Skeletal muscle tissue (tissue), 4 donors: Measurements from ENCODE around the gene DNAJC13. TPM values are rescaled to one million over a fixed set of nuclear protein-coding genes. Genes with fewer than 3 reads are reported as not detected.
"Not testable (repeated sequence)": the region's sequence is repeated elsewhere in the genome, so short reads cannot be mapped to it uniquely, and the experiment has no call there.

Source experiments
- H3K27ac ChIP-seq: one replicate; pipeline ENCODE4 v1.7.0; 2013; ENCODE audit warnings: mild to moderate bottlenecking, low read depth, low read length, inconsistent platforms
- H3K27me3 ChIP-seq, 3 donors: one replicate each; pipeline ENCODE4 v1.7.0; 2013; ENCODE audit warnings: low read length in 3 of 3; ENCODE audit not compliant: control insufficient read depth in 3 of 3, insufficient read depth in 3 of 3
- H3K36me3 ChIP-seq, 3 donors: one replicate each; pipeline ENCODE4 v1.7.0; 2013; ENCODE audit warnings: low read length in 3 of 3; ENCODE audit not compliant: control insufficient read depth in 3 of 3, insufficient read depth in 3 of 3
- H3K4me1 ChIP-seq, 3 donors: one replicate each; pipeline ENCODE4 v1.7.0; 2013; ENCODE audit warnings: low read length in 3 of 3, mild to moderate bottlenecking in 3 of 3; ENCODE audit not compliant: control insufficient read depth in 3 of 3, insufficient read depth in 3 of 3
- H3K4me3 ChIP-seq, 3 donors: one replicate each; pipeline ENCODE4 v1.7.0; 2013; ENCODE audit warnings: low read length in 3 of 3
- H3K9ac ChIP-seq, 3 donors: one replicate each; pipeline ENCODE4 v1.7.0; 2013; ENCODE audit warnings: low read length in 3 of 3, mild to moderate bottlenecking in 3 of 3, moderate library complexity in 2 of 3, low read depth in 1 of 3
- H3K9me3 ChIP-seq, 3 donors: one replicate each; pipeline ENCODE4 v1.7.0; 2013; ENCODE audit warnings: low read length in 3 of 3; ENCODE audit not compliant: control insufficient read depth in 3 of 3
- total RNA-seq: library from RNA; depleted of rRNA; stranded (reverse); fragments of >200 nt; gene quantifications from one replicate; pipeline ENCODE4 v1.2.3, GENCODE V29; 2014
- donor health status: Osteomylitis.

The DNAJC13 gene
- total RNA-seq, 1 donor from 2014 or later: 44.4 TPM

DNA sequence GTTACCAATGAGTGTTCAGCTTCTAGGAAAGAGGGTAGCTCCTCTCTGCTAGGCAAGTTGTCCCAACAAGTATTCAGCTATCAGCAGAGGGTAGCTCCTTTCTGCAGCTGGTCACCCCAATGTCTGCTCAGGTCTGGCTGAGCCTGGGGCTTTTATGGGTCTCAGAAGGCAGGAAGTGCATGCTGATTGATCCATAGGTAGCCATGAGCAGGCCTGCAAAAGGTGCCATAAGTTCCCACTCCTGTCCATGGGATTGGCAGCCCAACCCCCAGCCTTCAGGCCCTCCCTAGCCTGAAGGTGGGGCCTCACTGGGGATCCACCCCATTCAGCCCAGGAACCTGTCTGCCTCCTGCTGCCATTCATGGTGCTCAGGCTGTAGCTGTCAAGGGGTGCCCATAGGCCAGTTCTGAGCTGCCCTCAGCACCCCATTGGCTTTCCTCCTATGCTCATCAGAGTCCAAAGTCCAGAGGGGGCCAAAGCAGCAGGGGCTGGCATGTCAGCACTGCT is 34.6 kb upstream of the DNAJC13 start:
- H3K9me3 ChIP-seq: no peaks in the 10 kb centered on the region
- H3K36me3 ChIP-seq: no peaks in the 10 kb centered on the region
- no peak overlapping the region for H3K9ac ChIP-seq
- H3K27ac ChIP-seq: no peak overlapping the region
- H3K4me1 ChIP-seq: no peaks in the 10 kb centered on the region
- no peak overlapping the region for H3K4me3 ChIP-seq
- peaks cover 0 to 4% (median 0%) of the 10 kb centered on the region in 3 donors for H3K27me3 ChIP-seq

DNA sequence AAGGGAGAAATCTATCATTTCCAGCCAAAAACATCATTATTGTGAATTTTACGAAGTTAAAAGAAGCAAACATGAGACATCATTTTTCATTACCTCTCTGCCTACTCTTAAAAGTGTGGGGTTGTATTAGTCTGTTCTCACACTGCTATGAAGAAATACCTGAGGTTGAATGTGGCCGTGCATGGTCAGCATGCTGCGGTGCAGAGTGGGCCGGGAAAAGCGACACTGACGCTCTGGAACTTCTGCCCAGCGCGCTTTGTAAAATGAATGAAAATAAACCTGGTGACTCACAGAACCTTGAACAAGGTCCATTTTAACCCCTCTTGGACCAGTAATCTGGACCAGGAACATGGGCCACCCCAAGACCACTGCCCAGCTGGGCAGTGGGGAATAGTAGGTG is 31.0 kb upstream of the DNAJC13 start:
- no peak overlapping the region for H3K4me3 ChIP-seq
- H3K27me3 ChIP-seq: peaks cover 0 to 4% (median 0%) of the 10 kb centered on the region in 3 donors

DNA sequence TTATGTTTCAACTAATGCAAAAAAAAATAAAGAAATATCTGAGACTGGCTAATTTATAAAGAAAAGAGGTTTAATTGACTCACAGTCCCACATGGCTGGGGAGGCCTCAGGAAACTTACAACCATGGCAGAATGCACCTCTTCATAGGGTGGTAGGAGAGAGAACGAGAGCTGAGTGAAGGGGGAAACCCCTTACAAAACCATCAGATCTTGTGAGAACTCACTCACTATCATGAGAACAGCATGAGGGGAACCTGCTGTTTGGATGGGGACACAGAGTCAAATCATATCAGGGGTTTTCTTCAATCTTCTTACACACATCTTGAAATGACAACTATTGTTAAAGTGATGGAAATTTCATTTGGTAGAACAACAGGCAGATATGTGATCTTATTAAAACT is 24.6 kb upstream of the DNAJC13 start:
- H3K9ac ChIP-seq, H3K36me3 ChIP-seq, H3K27ac ChIP-seq, H3K4me3 ChIP-seq, H3K4me1 ChIP-seq, H3K9me3 ChIP-seq, H3K27me3 ChIP-seq: not testable (repeated sequence)

More for the DNA sequence above, 31.0 kb upstream of the DNAJC13 start:
- Histone ChIP-seq H3K36me3 (no peaks in the 10 kb centered on the region), H3K9me3 (no peaks in the 10 kb centered on the region), H3K4me1 (no peaks in the 10 kb centered on the region), H3K27ac (no peak overlapping the region), H3K9ac (no peak overlapping the region)

DNA sequence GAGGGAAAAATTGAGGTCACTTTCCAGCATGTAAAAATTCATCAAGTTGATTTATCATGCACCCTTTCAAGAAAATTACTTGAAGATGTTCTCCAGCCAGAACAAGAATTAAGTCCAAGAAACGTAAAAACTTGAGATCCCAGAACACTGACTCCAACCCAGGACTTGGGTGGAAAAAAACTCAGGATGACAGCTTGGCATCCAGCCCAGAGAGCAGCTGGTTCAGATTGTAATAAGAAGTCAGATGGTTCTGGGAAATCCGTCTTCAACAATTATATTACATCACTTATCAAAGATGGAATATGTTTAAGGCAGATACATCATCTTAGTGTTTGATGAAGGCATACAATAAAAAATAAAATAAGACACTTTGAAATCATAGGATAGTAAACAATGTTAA is 23.0 kb upstream of the DNAJC13 start:
- Histone ChIP-seq H3K27ac (no peak overlapping the region), H3K27me3 (no peaks in the 10 kb centered on the region), H3K9me3 (no peaks in the 10 kb centered on the region), H3K4me3 (no peak overlapping the region), H3K9ac (no peak overlapping the region), H3K4me1 (no peaks in the 10 kb centered on the region), H3K36me3 (no peaks in the 10 kb centered on the region)

DNA sequence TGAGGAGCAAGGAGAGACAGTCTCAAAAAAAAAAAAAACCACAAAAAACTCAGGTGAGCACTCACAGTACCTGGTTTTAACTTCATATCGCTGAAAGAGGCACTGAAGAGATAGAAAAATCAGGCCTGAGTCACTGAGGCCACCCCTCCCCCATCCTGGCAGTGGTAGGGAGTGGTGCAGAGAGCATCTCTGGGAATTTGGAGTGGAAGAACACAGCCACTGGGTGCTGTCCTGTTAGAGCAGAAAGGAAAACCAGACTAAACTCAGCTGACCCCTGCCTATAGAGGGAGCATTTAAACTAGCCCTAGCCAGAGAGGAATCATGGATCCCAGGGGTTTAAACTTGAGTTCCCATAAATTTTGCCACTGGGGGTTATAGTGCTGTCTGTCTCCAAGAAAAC is 22.2 kb upstream of the DNAJC13 start:
- Histone ChIP-seq H3K27me3 (no peaks in the 10 kb centered on the region), H3K36me3 (no peaks in the 10 kb centered on the region), H3K27ac (no peak overlapping the region), H3K9ac (no peak overlapping the region), H3K4me3 (no peak overlapping the region), H3K9me3 (no peaks in the 10 kb centered on the region), H3K4me1 (no peaks in the 10 kb centered on the region)

DNA sequence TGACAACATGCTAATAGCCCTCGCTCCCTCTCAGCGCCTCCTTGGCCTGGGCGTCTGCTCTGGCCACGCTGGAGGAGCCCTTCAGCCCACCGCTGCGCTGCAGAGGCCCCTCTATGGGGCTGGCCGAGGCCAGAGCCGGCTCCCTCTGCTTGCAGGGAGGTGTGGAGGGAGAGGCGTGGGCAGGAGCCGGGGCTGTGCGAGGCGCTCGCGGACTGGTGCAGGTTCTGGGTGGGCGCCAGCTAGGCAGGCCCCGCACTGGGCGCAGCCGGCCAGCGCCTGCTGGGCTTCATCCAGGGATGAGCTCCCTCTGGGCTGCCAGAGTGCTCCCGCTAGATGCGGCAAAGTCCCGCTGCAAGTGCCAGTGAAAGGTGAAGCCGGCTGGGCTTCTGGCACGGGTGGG is 21.0 kb upstream of the DNAJC13 start:
- Histone ChIP-seq H3K27ac (no peak overlapping the region), H3K36me3 (no peaks in the 10 kb centered on the region), H3K4me1 (no peaks in the 10 kb centered on the region), H3K27me3 (no peaks in the 10 kb centered on the region), H3K4me3 (no peak overlapping the region), H3K9me3 (no peaks in the 10 kb centered on the region), H3K9ac (no peak overlapping the region)

- H3K9me3 ChIP-seq, H3K4me1 ChIP-seq, H3K4me3 ChIP-seq, H3K36me3 ChIP-seq, H3K27ac ChIP-seq, H3K9ac ChIP-seq, H3K27me3 ChIP-seq: not testable (repeated sequence)
These were observed 20.5 kb upstream of the DNAJC13 start for GRCh38 chr3:132396776-132397175.

DNA sequence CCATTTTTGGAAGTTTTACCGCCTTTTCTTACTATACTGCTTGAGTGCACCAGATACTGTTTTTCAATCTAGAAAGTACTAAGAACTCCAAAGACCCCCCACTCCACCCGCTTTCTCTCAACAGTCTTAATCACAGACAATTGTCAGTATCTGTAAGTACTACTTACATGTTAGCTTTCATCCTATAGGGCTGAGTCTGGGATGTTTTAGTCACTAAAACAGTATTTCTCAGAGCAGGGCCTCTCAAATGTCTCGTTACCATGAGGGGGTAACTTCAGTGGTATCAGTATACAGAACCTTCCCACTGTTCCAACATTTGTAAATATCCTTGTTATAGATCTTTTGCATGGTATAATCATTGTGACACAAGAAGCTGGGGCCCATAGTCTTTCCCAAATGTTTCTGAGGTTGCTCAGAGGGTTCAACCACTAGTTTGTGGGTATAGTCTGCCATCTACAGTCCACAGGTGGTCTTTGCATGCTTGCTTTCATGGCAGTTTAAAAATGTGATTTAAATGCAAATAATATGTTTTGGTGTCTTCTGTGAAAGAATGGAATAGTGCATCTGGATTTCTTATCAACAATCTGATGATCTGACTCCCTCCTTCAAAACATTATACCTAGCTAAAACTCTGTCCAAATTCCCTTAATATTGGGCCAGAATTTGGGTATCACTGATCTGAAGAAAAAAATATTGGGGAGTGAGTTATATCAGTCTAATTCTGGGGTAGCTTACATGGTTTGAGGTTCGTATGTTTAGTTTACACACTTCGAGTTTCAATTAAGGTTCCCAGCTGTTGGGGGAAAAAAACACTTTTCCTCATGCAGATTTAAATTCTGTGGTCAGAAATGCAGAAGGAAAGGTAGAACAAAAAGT is 18.0 kb upstream of the DNAJC13 start:
- Histone ChIP-seq H3K27me3 (no peaks in the 10 kb centered on the region), H3K27ac (no peak overlapping the region), H3K9me3 (no peaks in the 10 kb centered on the region), H3K9ac (no peak overlapping the region), H3K4me3 (no peak overlapping the region), H3K36me3 (no peaks in the 10 kb centered on the region), H3K4me1 (no peaks in the 10 kb centered on the region)

- H3K27me3 ChIP-seq: no peaks in the 10 kb centered on the region
- H3K9ac ChIP-seq: no peak overlapping the region
- H3K4me1 ChIP-seq: no peaks in the 10 kb centered on the region
- no peak overlapping the region for H3K4me3 ChIP-seq
- H3K36me3 ChIP-seq: no peaks in the 10 kb centered on the region
- H3K27ac ChIP-seq: no peak overlapping the region
- H3K9me3 ChIP-seq: no peaks in the 10 kb centered on the region
These were observed 16.0 kb upstream of the DNAJC13 start for GRCh38 chr3:132401255-132401654.

- no peak overlapping the region for H3K27ac ChIP-seq
- no peaks in the 10 kb centered on the region for H3K4me1 ChIP-seq
- H3K4me3 ChIP-seq: no peak overlapping the region
- H3K27me3 ChIP-seq: no peaks in the 10 kb centered on the region
- H3K9ac ChIP-seq: no peak overlapping the region
- H3K9me3 ChIP-seq: no peaks in the 10 kb centered on the region
- no peaks in the 10 kb centered on the region for H3K36me3 ChIP-seq
These were observed 13.0 kb upstream of the DNAJC13 start for GRCh38 chr3:132404276-132404675.
